Measurements from ENCODE around the gene MID1. TPM values are rescaled to one million over a fixed set of nuclear protein-coding genes. Genes with fewer than 3 reads are reported as not detected.

MID1 gene
- total RNA-seq, 2 donors from 2014 or later, result 14.6 to 26.1 TPM

- H3K4me3 ChIP-seq, result no peak overlapping the region
- no peak for DNase-seq (ENCODE audit: low spot score)
- no peak overlapping the region for H3K27ac ChIP-seq
- no peak for TF ChIP-seq CTCF (IDR thresholded peaks at IDR 0.05)
- TF ChIP-seq POLR2A (IDR thresholded peaks at IDR 0.05), result no peak
- TF ChIP-seq POLR2AphosphoS5 (IDR thresholded peaks at IDR 0.05), result no peak
- intact Hi-C loops (cut with DNase I), result no loop called here
- 88% methylated on average over 4 of the region's 4 CpGs for WGBS
- no peaks in the 10 kb centered on the region for H3K36me3 ChIP-seq
- no peaks in the 10 kb centered on the region for H3K9me3 ChIP-seq
- no peaks in the 10 kb centered on the region for H3K27me3 ChIP-seq (replicated peaks; ENCODE audit: insufficient read depth)
- no peaks in the 10 kb centered on the region for H3K4me1 ChIP-seq (replicated peaks)
These were observed 204.0 kb downstream of the MID1 start for GRCh38 chrX:10416424-10416823.

GRCh38 chrX:10415306-10416001 is 204.9 kb downstream of the MID1 start:
- no peak for TF ChIP-seq POLR2AphosphoS5 (IDR thresholded peaks at IDR 0.05)
- TF ChIP-seq CTCF (IDR thresholded peaks at IDR 0.05), result no peak
- TF ChIP-seq POLR2A (IDR thresholded peaks at IDR 0.05), result no peak
- Histone ChIP-seq H3K4me3 (no peak overlapping the region), H3K27ac (no peak overlapping the region), H3K4me1 (replicated peaks) (no peaks in the 10 kb centered on the region), H3K27me3 (replicated peaks; ENCODE audit: insufficient read depth) (no peaks in the 10 kb centered on the region), H3K9me3 (no peaks in the 10 kb centered on the region), H3K36me3 (no peaks in the 10 kb centered on the region)
- intact Hi-C loops (cut with DNase I), result no loop called here
- WGBS, result 61% methylated on average over 9 of the region's 9 CpGs
- no peak for DNase-seq (ENCODE audit: low spot score)

GRCh38 chrX:10414862-10415261 is 205.5 kb downstream of the MID1 start:
- intact Hi-C loops (cut with DNase I), result no loop called here
- no peak for DNase-seq (ENCODE audit: low spot score)
- Histone ChIP-seq H3K36me3 (no peaks in the 10 kb centered on the region), H3K27ac (no peak overlapping the region), H3K4me1 (replicated peaks) (no peaks in the 10 kb centered on the region), H3K27me3 (replicated peaks; ENCODE audit: insufficient read depth) (no peaks in the 10 kb centered on the region), H3K9me3 (no peaks in the 10 kb centered on the region), H3K4me3 (no peak overlapping the region)
- TF ChIP-seq POLR2AphosphoS5 (IDR thresholded peaks at IDR 0.05) (no peak), CTCF (IDR thresholded peaks at IDR 0.05) (no peak), POLR2A (IDR thresholded peaks at IDR 0.05) (no peak)
- 83% methylated on average over 6 of the region's 6 CpGs for WGBS

GRCh38 chrX:10414156-10414824 is 206.1 kb downstream of the MID1 start:
- intact Hi-C loops (cut with DNase I), result no loop called here
- H3K27ac ChIP-seq, result no peak overlapping the region
- DNase-seq (ENCODE audit: low spot score), result no peak
- no peaks in the 10 kb centered on the region for H3K36me3 ChIP-seq
- no peaks in the 10 kb centered on the region for H3K27me3 ChIP-seq (replicated peaks; ENCODE audit: insufficient read depth)
- WGBS, result 18% methylated on average over 9 of the region's 9 CpGs
- H3K4me3 ChIP-seq, result no peak overlapping the region
- no peaks in the 10 kb centered on the region for H3K4me1 ChIP-seq (replicated peaks)
- TF ChIP-seq POLR2AphosphoS5 (IDR thresholded peaks at IDR 0.05) (no peak), POLR2A (IDR thresholded peaks at IDR 0.05) (no peak), CTCF (IDR thresholded peaks at IDR 0.05) (no peak)
- H3K9me3 ChIP-seq, result no peaks in the 10 kb centered on the region

GRCh38 chrX:10404436-10404835 is 215.9 kb downstream of the MID1 start:
- DNase-seq (ENCODE audit: low spot score), result no peak
- H3K27me3 ChIP-seq (replicated peaks; ENCODE audit: insufficient read depth), result no peaks in the 10 kb centered on the region
- no peaks in the 10 kb centered on the region for H3K36me3 ChIP-seq
- no peak overlapping the region for H3K27ac ChIP-seq
- no peak overlapping the region for H3K4me3 ChIP-seq
- TF ChIP-seq POLR2AphosphoS5 (IDR thresholded peaks at IDR 0.05), result no peak
- no peak for TF ChIP-seq CTCF (IDR thresholded peaks at IDR 0.05)
- no peak for TF ChIP-seq POLR2A (IDR thresholded peaks at IDR 0.05)
- intact Hi-C loops (cut with DNase I), result no loop called here
- H3K4me1 ChIP-seq (replicated peaks), result no peaks in the 10 kb centered on the region
- no peaks in the 10 kb centered on the region for H3K9me3 ChIP-seq

Data from prostate gland (tissue), 2 donors.